B cell (primary cell): ENCODE measurements around the gene FUCA2.

ENCODE experiments used
- EZH2 ChIP-seq: IDR thresholded peaks from 2 replicates; pipeline ENCODE4 v1.6.1; 2012; ENCODE audit warnings: borderline replicate concordance, low read depth, mild to moderate bottlenecking, moderate library complexity, low read length; ENCODE audit not compliant: insufficient read depth, poor library complexity, severe bottlenecking
- TF ChIP-seq, protein P1 (sequence below): fragments of 200-600 bp; IDR thresholded peaks from one replicate; pipeline ENCODE4 v1.8.0; 2022; ENCODE audit warnings: antibody characterized with exemption, mild to moderate bottlenecking

DNA sequence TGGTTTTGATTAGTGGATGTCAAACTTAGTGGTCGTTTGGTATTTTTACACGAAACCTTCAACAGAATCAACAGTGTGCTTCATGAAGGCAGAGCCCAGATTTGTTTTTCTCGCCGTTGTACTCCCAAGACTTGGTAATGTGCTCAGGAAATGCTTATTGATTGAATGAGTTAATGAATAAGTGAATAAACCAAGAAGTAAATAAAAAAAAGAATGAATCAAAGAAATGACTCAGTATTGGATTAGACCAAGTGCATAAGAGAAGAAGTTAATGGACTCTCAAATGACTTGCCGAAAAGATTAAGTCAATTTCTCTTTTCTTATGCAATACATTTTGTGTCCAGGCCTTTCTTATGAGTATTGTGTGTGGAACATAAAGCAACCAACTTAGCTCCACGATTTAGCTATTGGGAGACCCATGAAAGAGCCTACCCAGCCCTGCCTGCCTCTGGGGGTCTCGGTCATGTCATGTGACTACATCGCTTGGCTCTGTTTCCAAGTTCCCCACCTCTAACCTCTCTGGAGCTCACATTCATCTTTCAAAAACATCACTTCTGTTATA lies 10.6 kb upstream of the FUCA2 start:
- TF ChIP-seq, protein P1, sequence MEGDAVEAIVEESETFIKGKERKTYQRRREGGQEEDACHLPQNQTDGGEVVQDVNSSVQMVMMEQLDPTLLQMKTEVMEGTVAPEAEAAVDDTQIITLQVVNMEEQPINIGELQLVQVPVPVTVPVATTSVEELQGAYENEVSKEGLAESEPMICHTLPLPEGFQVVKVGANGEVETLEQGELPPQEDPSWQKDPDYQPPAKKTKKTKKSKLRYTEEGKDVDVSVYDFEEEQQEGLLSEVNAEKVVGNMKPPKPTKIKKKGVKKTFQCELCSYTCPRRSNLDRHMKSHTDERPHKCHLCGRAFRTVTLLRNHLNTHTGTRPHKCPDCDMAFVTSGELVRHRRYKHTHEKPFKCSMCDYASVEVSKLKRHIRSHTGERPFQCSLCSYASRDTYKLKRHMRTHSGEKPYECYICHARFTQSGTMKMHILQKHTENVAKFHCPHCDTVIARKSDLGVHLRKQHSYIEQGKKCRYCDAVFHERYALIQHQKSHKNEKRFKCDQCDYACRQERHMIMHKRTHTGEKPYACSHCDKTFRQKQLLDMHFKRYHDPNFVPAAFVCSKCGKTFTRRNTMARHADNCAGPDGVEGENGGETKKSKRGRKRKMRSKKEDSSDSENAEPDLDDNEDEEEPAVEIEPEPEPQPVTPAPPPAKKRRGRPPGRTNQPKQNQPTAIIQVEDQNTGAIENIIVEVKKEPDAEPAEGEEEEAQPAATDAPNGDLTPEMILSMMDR = no peak
- no peak for TF ChIP-seq EZH2
